Retina (tissue), 1 donor: ENCODE measurements around the gene CALML3.

ENCODE experiments used
- DNase-seq: peaks from one replicate; pipeline ENCODE4 v3.0.0-alpha.2; 2016

CALML3 gene

GRCh38 chr10:5545011-5545410, 20.2 kb downstream of the CALML3 start:
- DNase-seq: no peak

GRCh38 chr10:5545426-5545777, 20.6 kb downstream of the CALML3 start:
- DNase-seq: no peak

- no peak for DNase-seq
These were observed 21.3 kb downstream of the CALML3 start for GRCh38 chr10:5545778-5546710.

- DNase-seq: no peak
These were observed 22.3 kb downstream of the CALML3 start for GRCh38 chr10:5546891-5547680.

- DNase-seq: no peak
These were observed 22.8 kb downstream of the CALML3 start for GRCh38 chr10:5547681-5547930.

- no peak for DNase-seq
These were observed 23.3 kb downstream of the CALML3 start for GRCh38 chr10:5547931-5548660.

GRCh38 chr10:5549462-5550249, 24.9 kb downstream of the CALML3 start:
- DNase-seq: no peak

GRCh38 chr10:5550250-5550545, 25.4 kb downstream of the CALML3 start:
- no peak for DNase-seq

GRCh38 chr10:5550621-5551530, 26.1 kb downstream of the CALML3 start:
- no peak for DNase-seq

- no peak for DNase-seq
These were observed 27.0 kb downstream of the CALML3 start for GRCh38 chr10:5551531-5552375.

- no peak for DNase-seq
These were observed 27.9 kb downstream of the CALML3 start for GRCh38 chr10:5552376-5553321.

- no peak for DNase-seq
These were observed 28.8 kb downstream of the CALML3 start for GRCh38 chr10:5553400-5554170.

GRCh38 chr10:5555021-5555510, 30.3 kb downstream of the CALML3 start:
- no peak for DNase-seq

GRCh38 chr10:5555881-5556280, 31.1 kb downstream of the CALML3 start:
- no peak for DNase-seq

GRCh38 chr10:5556576-5556975, 31.8 kb downstream of the CALML3 start:
- no peak for DNase-seq

- DNase-seq: no peak
These were observed 32.4 kb downstream of the CALML3 start for GRCh38 chr10:5557040-5557721.

- no peak for DNase-seq
These were observed 33.3 kb downstream of the CALML3 start for GRCh38 chr10:5557799-5558771.
